IMR-90 (cell line): ENCODE measurements around the gene HDGF. TPM values are rescaled to one million over a fixed set of nuclear protein-coding genes. Genes with fewer than 3 reads are reported as not detected.

Experiments used
- ATAC-seq: fragments of 200-7000 bp; cut with Tn5 transposase; 2 replicates; pipeline ENCODE4 v1.9.1; 2020; ENCODE audit warnings: low read depth, mild to moderate bottlenecking, moderate library complexity
- BruUV-seq: library from RNA; stranded (reverse); fragments of 400-500 nt; replicated peaks from 2 replicates; lab custom pipeline; 2021; lab: Mats Ljungman, UMichigan
- CTCF ChIA-PET: fragments of 300-600 bp; formaldehyde crosslinking; extraction: SDS; loops from one replicate; lab custom pipeline; 2021; ENCODE audit warnings: antibody characterized with exemption; lab: Yijun Ruan, JAX
- POLR2A ChIA-PET: fragments of 300-600 bp; sonication (Branson Sonifier 250); formaldehyde crosslinking; loops from one replicate; lab custom pipeline; 2022; ENCODE audit warnings: antibody characterized with exemption; ENCODE audit not compliant: unreplicated experiment; lab: Charles Lee
- DNase-seq: peaks from one replicate; pipeline ENCODE4 v3.0.0; 2013
- H2AFZ ChIP-seq: replicated peaks from 2 replicates; pipeline ENCODE3; 2013; ENCODE audit warnings: low read length, mild to moderate bottlenecking; ENCODE audit not compliant: poor library complexity
- H2AK5ac ChIP-seq: 2 replicates; pipeline ENCODE4 v1.6.1; 2013; ENCODE audit warnings: low read depth, low read length, inconsistent platforms
- H2AK9ac ChIP-seq: replicated peaks from 2 replicates; pipeline ENCODE3; 2013; ENCODE audit warnings: mild to moderate bottlenecking, low read depth, low read length, moderate library complexity; ENCODE audit not compliant: poor library complexity
- H2BK120ac ChIP-seq: 2 replicates; pipeline ENCODE4 v1.6.1; 2013; ENCODE audit warnings: low read depth, low read length, inconsistent platforms
- H2BK15ac ChIP-seq: 3 replicates; pipeline ENCODE4 v1.6.1; 2013; ENCODE audit warnings: low read depth, low read length, inconsistent platforms
- H2BK20ac ChIP-seq: 2 replicates; pipeline ENCODE4 v1.6.1; 2013; ENCODE audit warnings: low read depth, mild to moderate bottlenecking, inconsistent platforms, low read length, moderate library complexity
- H2BK5ac ChIP-seq: 2 replicates; pipeline ENCODE4 v1.6.1; 2013; ENCODE audit warnings: mild to moderate bottlenecking, low read depth, low read length, inconsistent platforms; ENCODE audit not compliant: poor library complexity, severe bottlenecking
- H3K14ac ChIP-seq: replicated peaks from 2 replicates; pipeline ENCODE4 v1.6.1; 2013; ENCODE audit warnings: low read depth, low read length, inconsistent platforms
- H3K18ac ChIP-seq: 2 replicates; pipeline ENCODE4 v1.6.1; 2013; ENCODE audit warnings: low read depth, low read length, control low read depth
- H3K23ac ChIP-seq: 2 replicates; pipeline ENCODE4 v1.6.1; 2013; ENCODE audit warnings: low read depth, low read length, inconsistent platforms
- H3K27ac ChIP-seq: 2 replicates; pipeline ENCODE4 v1.5.1; 2013; ENCODE audit warnings: mild to moderate bottlenecking, control low read depth, low read length; ENCODE audit not compliant: insufficient read depth
- H3K27me3 ChIP-seq: 2 replicates; pipeline ENCODE4 v1.6.1; 2013; ENCODE audit warnings: low read length; ENCODE audit not compliant: control insufficient read depth, insufficient read depth
- H3K36me3 ChIP-seq: 2 replicates; pipeline ENCODE4 v1.6.1; 2013; ENCODE audit warnings: low read length, mixed read lengths; ENCODE audit not compliant: control insufficient read depth, insufficient read depth
- H3K4ac ChIP-seq: 2 replicates; pipeline ENCODE4 v1.6.1; 2013; ENCODE audit warnings: low read depth, low read length, inconsistent platforms
- H3K4me1 ChIP-seq: 2 replicates; pipeline ENCODE4 v1.6.1; 2013; ENCODE audit warnings: low read length, mixed read lengths; ENCODE audit not compliant: control insufficient read depth, insufficient read depth
- H3K4me2 ChIP-seq: 2 replicates; pipeline ENCODE4 v1.6.1; 2013; ENCODE audit warnings: low read depth, mild to moderate bottlenecking, control low read depth, low read length, moderate library complexity
- H3K4me3 ChIP-seq: 2 replicates; pipeline ENCODE4 v1.5.1; 2013; ENCODE audit warnings: low read depth, mild to moderate bottlenecking, control low read depth, low read length, moderate library complexity; ENCODE audit not compliant: insufficient read depth
- H3K56ac ChIP-seq: 2 replicates; pipeline ENCODE4 v1.6.1; 2013; ENCODE audit warnings: low read length, inconsistent platforms; ENCODE audit not compliant: insufficient read depth; ENCODE audit errors: extremely low read depth
- H3K79me1 ChIP-seq, 2 experiments: 2 replicates each; pipeline ENCODE4 v1.6.1; 2013; ENCODE audit warnings: low read length in 2 of 2, inconsistent platforms in 1 of 2, low read depth in 1 of 2
- H3K9ac ChIP-seq: 2 replicates; pipeline ENCODE4 v1.6.1; 2013; ENCODE audit warnings: low read depth, low read length, control low read depth
- H3K9me1 ChIP-seq: 2 replicates; pipeline ENCODE4 v1.6.1; 2013; ENCODE audit warnings: low read length, inconsistent platforms; ENCODE audit not compliant: insufficient read depth
- H3K9me3 ChIP-seq: 2 replicates; pipeline ENCODE4 v1.6.1; 2013; ENCODE audit warnings: low read length; ENCODE audit not compliant: control insufficient read depth, insufficient read depth
- H4K20me1 ChIP-seq: 2 replicates; pipeline ENCODE4 v1.6.1; 2013; ENCODE audit warnings: low read length, inconsistent platforms; ENCODE audit not compliant: insufficient read depth
- H4K5ac ChIP-seq: 2 replicates; pipeline ENCODE4 v1.6.1; 2013; ENCODE audit warnings: mild to moderate bottlenecking, low read depth, low read length, control low read depth
- H4K8ac ChIP-seq, 2 experiments: 2 replicates each; pipeline ENCODE4 v1.6.1; 2013; ENCODE audit warnings: low read depth in 2 of 2, low read length in 2 of 2, control low read depth in 1 of 2, inconsistent platforms in 1 of 2
- H4K91ac ChIP-seq: 2 replicates; pipeline ENCODE4 v1.6.1; 2013; ENCODE audit warnings: low read depth, low read length, inconsistent platforms; ENCODE audit not compliant: insufficient read depth
- BHLHE40 ChIP-seq: fragments of 150-350 bp; IDR thresholded peaks from 2 replicates; pipeline ENCODE4 v1.6.1; 2016; ENCODE audit warnings: mild to moderate bottlenecking, low read depth, low read length
- CEBPB ChIP-seq: IDR thresholded peaks from 2 replicates; pipeline ENCODE4 v1.6.1; 2012; ENCODE audit warnings: low read depth, low read length, improper control_type of control experiment
- CHD1 ChIP-seq: IDR thresholded peaks from 2 replicates; pipeline ENCODE4 v1.6.1; 2012; ENCODE audit warnings: low read depth, low read length, improper control_type of control experiment
- CTCF ChIP-seq: conservative IDR thresholded peaks from 2 replicates; pipeline ENCODE4 v1.5.1; 2012; ENCODE audit warnings: mild to moderate bottlenecking, low read depth, low read length, improper control_type of control experiment
- ELK1 ChIP-seq: fragments of 150-350 bp; IDR thresholded peaks from 2 replicates; pipeline ENCODE4 v1.6.1; 2016; ENCODE audit warnings: low read depth, mild to moderate bottlenecking, low read length, moderate library complexity, borderline replicate concordance
- FOS ChIP-seq: fragments of 150-350 bp; IDR thresholded peaks from 2 replicates; pipeline ENCODE4 v1.6.1; 2016; ENCODE audit warnings: low read depth, low read length
- MAFK ChIP-seq: IDR thresholded peaks from 2 replicates; pipeline ENCODE4 v1.6.1; 2012; ENCODE audit warnings: low read depth, low read length, improper control_type of control experiment
- MAZ ChIP-seq: IDR thresholded peaks from 2 replicates; pipeline ENCODE4 v1.6.1; 2012; ENCODE audit warnings: low read depth, mild to moderate bottlenecking, low read length, improper control_type of control experiment, moderate library complexity, borderline replicate concordance
- MXI1 ChIP-seq: IDR thresholded peaks from 2 replicates; pipeline ENCODE4 v1.6.1; 2012; ENCODE audit warnings: low read depth, mild to moderate bottlenecking, low read length, moderate library complexity, borderline replicate concordance
- NFE2L2 ChIP-seq: fragments of 150-350 bp; IDR thresholded peaks from 2 replicates; pipeline ENCODE4 v1.6.1; 2016; ENCODE audit warnings: low read depth, mild to moderate bottlenecking, low read length
- POLR2A ChIP-seq: IDR thresholded peaks from 2 replicates; pipeline ENCODE4 v1.6.1; 2012; ENCODE audit warnings: mild to moderate bottlenecking, low read depth, low read length
- RAD21 ChIP-seq: IDR thresholded peaks from 2 replicates; pipeline ENCODE4 v1.6.1; 2012; ENCODE audit warnings: low read length, improper control_type of control experiment
- RCOR1 ChIP-seq: IDR thresholded peaks from 2 replicates; pipeline ENCODE4 v1.6.1; 2012; ENCODE audit warnings: mild to moderate bottlenecking, low read length, improper control_type of control experiment; ENCODE audit not compliant: insufficient replicate concordance
- RFX5 ChIP-seq: IDR thresholded peaks from 2 replicates; pipeline ENCODE4 v1.8.0; 2012; ENCODE audit warnings: low read depth, mild to moderate bottlenecking, low read length, moderate library complexity
- SMC3 ChIP-seq: fragments of 150-350 bp; IDR thresholded peaks from 2 replicates; pipeline ENCODE4 v1.6.1; 2016; ENCODE audit warnings: low read depth, mild to moderate bottlenecking, antibody characterized with exemption, low read length, moderate library complexity
- USF2 ChIP-seq: fragments of 150-350 bp; IDR thresholded peaks from 2 replicates; pipeline ENCODE4 v1.6.1; 2017; ENCODE audit warnings: mild to moderate bottlenecking, antibody characterized with exemption, low read length, low read depth
- WGBS, 2 experiments: methylation state at CpG; one replicate each; pipeline versions ENCODE4 v1.1.5 to v1.1.7; 2013; ENCODE audit warnings: missing lambda C conversion rate in 2 of 2; ENCODE audit not compliant: insufficient read length in 1 of 2; ENCODE audit errors: extremely low coverage in 2 of 2; 5-methylcytosine and 5-hydroxymethylcytosine counted together
- dilution Hi-C: fragments of 300-500 bp; cut with HindIII; formaldehyde crosslinking; loops from one replicate; pipeline ENCODE4 v1.14.3; 2018; ENCODE audit warnings: low sequenced_read_pairs; ENCODE audit not compliant: unreplicated experiment
- in situ Hi-C: fragments of 300-500 bp; cut with MboI; formaldehyde crosslinking; loops from 3 replicates; pipeline ENCODE4 v1.14.3; 2019; ENCODE audit warnings: low sequenced_read_pairs, inconsistent platforms, mixed read lengths
- intact Hi-C: fragments of 100-400 bp; cut with micrococcal nuclease; formaldehyde crosslinking; loops from 2 replicates; pipeline ENCODE4 v1.10.0; 2022
- polyA plus RNA-seq, 3 experiments: library from polyadenylated mRNA; depleted of rRNA; stranded (reverse); fragments of >200 nt; gene quantifications; 2 replicates each; pipeline ENCODE4 v1.2.3, GENCODE V29; 2012; ENCODE audit warnings: low replicate concordance in 1 of 3
- total RNA-seq: library from RNA; depleted of rRNA; stranded (reverse); fragments of >200 nt; gene quantifications from 2 replicates; pipeline ENCODE4 v1.2.3, GENCODE V29; 2012

HDGF gene
- total and polyA plus RNA-seq, 2 of the 4 experiments (the other 2 are of a cell fraction) = 94.6 to 123 TPM

DNA sequence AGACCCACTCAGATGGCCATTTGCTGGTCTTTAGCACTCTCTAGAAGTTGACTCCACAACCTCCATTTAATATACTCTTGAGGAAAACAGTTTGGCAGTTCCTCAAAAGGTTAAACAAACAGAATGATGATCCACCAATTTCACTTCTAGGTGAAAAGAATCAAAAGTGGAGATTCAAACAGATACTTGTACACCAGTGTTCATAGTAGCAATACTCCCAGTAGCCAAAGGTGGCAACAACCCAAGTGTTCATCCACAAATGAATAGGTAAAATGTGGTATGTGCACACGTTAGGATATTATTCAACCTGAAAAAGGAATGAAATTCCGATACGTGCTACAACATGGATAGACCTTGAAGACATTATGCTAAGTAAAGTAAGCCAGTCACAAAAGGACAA is 22.1 kb upstream of the HDGF start:
- Histone ChIP-seq H4K8ac (no peak overlapping the region), H2BK5ac (no peak overlapping the region), H4K91ac (no peak overlapping the region), H2BK20ac (no peak overlapping the region), H3K18ac (no peak overlapping the region), H2BK15ac (no peak overlapping the region), H3K27me3 (no peaks in the 10 kb centered on the region), H4K20me1 (peaks cover 79% of the 10 kb centered on the region), H3K9ac (no peak overlapping the region), H2AFZ (no peak overlapping the region), H3K79me1 (peaks cover 12 to 75% of the 10 kb centered on the region in 2 experiments), H3K27ac (no peak overlapping the region), H3K4me1 (peaks cover 3% of the 10 kb centered on the region), H3K4ac (no peak overlapping the region), H3K14ac (no peak overlapping the region), H3K4me3 (no peak overlapping the region), H3K56ac (no peak overlapping the region), H3K9me3 (no peaks in the 10 kb centered on the region), H2AK9ac (no peak overlapping the region), H3K23ac (no peak overlapping the region; the same call in 1 of the 2 replicates), H2AK5ac (no peak overlapping the region), H3K4me2 (no peak overlapping the region), H3K9me1 (peaks cover 13% of the 10 kb centered on the region), H3K36me3 (peaks cover 2% of the 10 kb centered on the region; the same call in 1 of the 2 replicates), H2BK120ac (no peak overlapping the region), H4K5ac (no peak overlapping the region)
- CTCF ChIA-PET = interaction anchor here (2.1 kb wide), 1 partner anchor 8 kb away, joined by 6 read pairs; no protein-coding TSS in a partner anchor
- in situ Hi-C loops (no loop called here), intact Hi-C loops (no loop called here), dilution Hi-C loops (no loop called here)
- POLR2A ChIA-PET = no interaction called here
- DNase-seq (no peak), ATAC-seq (no peak)
- no peak for TF ChIP-seq BHLHE40
- no peak for TF ChIP-seq NFE2L2
- no peak for TF ChIP-seq ELK1
- no peak for TF ChIP-seq MXI1
- no peak for TF ChIP-seq MAFK
- TF ChIP-seq CHD1 = no peak
- TF ChIP-seq CEBPB = no peak
- TF ChIP-seq CTCF = no peak
- no peak for TF ChIP-seq RFX5
- no peak for TF ChIP-seq RAD21
- TF ChIP-seq USF2 = no peak
- TF ChIP-seq FOS = no peak
- no peak for TF ChIP-seq MAZ
- TF ChIP-seq SMC3 = no peak
- no peak for TF ChIP-seq RCOR1
- TF ChIP-seq POLR2A = no peak
- no TSS peak for BruUV-seq
- WGBS, 2 experiments = no CpG with 5 or more reads among the region's 3 CpGs
